ENCODE measurements around the gene FAM120B. TPM values are rescaled to one million over a fixed set of nuclear protein-coding genes. Genes with fewer than 3 reads are reported as not detected.

FAM120B gene
- polyA plus RNA-seq, 1 donor from 2014 or later = 17.9 TPM

- peaks cover 3% of the 10 kb centered on the region for H3F3A ChIP-seq (ENCODE audit: insufficient read depth, low read length, poor library complexity, severe bottlenecking)
- H3K9me3 ChIP-seq (ENCODE audit: low read length) = no peaks in the 10 kb centered on the region
- H3K4me2 ChIP-seq (ENCODE audit: low read length) = no peak overlapping the region
- no peak overlapping the region for H2AFZ ChIP-seq (ENCODE audit: low read depth, low read length)
- H3K9ac ChIP-seq (ENCODE audit: low read length) = no peak overlapping the region
- TF ChIP-seq REST (IDR thresholded peaks at IDR 0.05; ENCODE audit: borderline replicate concordance) (no peak), MXI1 (conservative IDR thresholded peaks at IDR 0.05; ENCODE audit: poor library complexity, severe bottlenecking) (no peak), CTCF (IDR thresholded peaks at IDR 0.05; ENCODE audit: poor library complexity, severe bottlenecking) (no peak), EP300 (conservative IDR thresholded peaks at IDR 0.05; ENCODE audit: poor library complexity, severe bottlenecking) (no peak), TAF1 (IDR thresholded peaks at IDR 0.05; ENCODE audit: low read depth) (no peak), RAD21 (conservative IDR thresholded peaks at IDR 0.05) (no peak), SMC3 (conservative IDR thresholded peaks at IDR 0.05; ENCODE audit: poor library complexity) (no peak), POLR2AphosphoS5 (IDR thresholded peaks at IDR 0.05) (no peak), EZH2 (IDR thresholded peaks at IDR 0.05; ENCODE audit: borderline replicate concordance, insufficient read depth, low read length, poor library complexity, severe bottlenecking) (no peak)
- peaks cover 10% of the 10 kb centered on the region for H3K79me2 ChIP-seq (replicated peaks; ENCODE audit: insufficient read depth, low read length)
- H4K20me1 ChIP-seq (ENCODE audit: insufficient read depth) = peaks cover 1% of the 10 kb centered on the region
- no peak overlapping the region for H3K27ac ChIP-seq (ENCODE audit: low read length)
- peaks cover 32% of the 10 kb centered on the region for H3K27me3 ChIP-seq (ENCODE audit: insufficient read depth, low read depth, low read length)
- H3K36me3 ChIP-seq (ENCODE audit: insufficient read depth, low read length) = no peaks in the 10 kb centered on the region
- no peaks in the 10 kb centered on the region for H3K9me2 ChIP-seq (ENCODE audit: insufficient read depth, low read length)
- H3K4me3 ChIP-seq (ENCODE audit: low read length) = peak overlapping the region; percentile 97
These were observed 12.2 kb upstream of the FAM120B start for GRCh38 chr6:170294298-170294730.

- Histone ChIP-seq H3K9ac (ENCODE audit: low read length) (peak overlapping the region; percentile 75), H3K79me2 (replicated peaks; ENCODE audit: insufficient read depth, low read length) (peaks cover 3% of the 10 kb centered on the region), H3K9me2 (ENCODE audit: insufficient read depth, low read length) (no peaks in the 10 kb centered on the region), H3K4me2 (ENCODE audit: low read length) (peak overlapping the region; percentile 39), H3K27ac (ENCODE audit: low read length) (no peak overlapping the region), H3K9me3 (ENCODE audit: low read length) (no peaks in the 10 kb centered on the region), H4K20me1 (ENCODE audit: insufficient read depth) (no peaks in the 10 kb centered on the region), H3K4me3 (ENCODE audit: low read length) (peak overlapping the region; percentile 74), H3K27me3 (ENCODE audit: insufficient read depth, low read depth, low read length) (peaks cover 32% of the 10 kb centered on the region), H3F3A (ENCODE audit: insufficient read depth, low read length, poor library complexity, severe bottlenecking) (peaks cover 3% of the 10 kb centered on the region), H3K36me3 (ENCODE audit: insufficient read depth, low read length) (no peaks in the 10 kb centered on the region), H2AFZ (ENCODE audit: low read depth, low read length) (peak overlapping the region; percentile 14)
- TF ChIP-seq EP300 (conservative IDR thresholded peaks at IDR 0.05; ENCODE audit: poor library complexity, severe bottlenecking) (no peak), POLR2AphosphoS5 (IDR thresholded peaks at IDR 0.05) (no peak), TAF1 (IDR thresholded peaks at IDR 0.05; ENCODE audit: low read depth) (no peak), SMC3 (conservative IDR thresholded peaks at IDR 0.05; ENCODE audit: poor library complexity) (no peak), CTCF (IDR thresholded peaks at IDR 0.05; ENCODE audit: poor library complexity, severe bottlenecking) (no peak), RAD21 (conservative IDR thresholded peaks at IDR 0.05) (no peak), EZH2 (IDR thresholded peaks at IDR 0.05; ENCODE audit: borderline replicate concordance, insufficient read depth, low read length, poor library complexity, severe bottlenecking) (no peak), MXI1 (conservative IDR thresholded peaks at IDR 0.05; ENCODE audit: poor library complexity, severe bottlenecking) (no peak), REST (IDR thresholded peaks at IDR 0.05; ENCODE audit: borderline replicate concordance) (no peak)
These were observed 11.6 kb upstream of the FAM120B start for GRCh38 chr6:170294813-170295509.
